Trophoblast cell (in vitro differentiated cells and primary cell): ENCODE data around the gene SH3BP5.

Experiments
- DNase-seq, 2 donors: peaks; one replicate each; pipeline ENCODE4 v3.0.0-alpha.2; 2016
- H2AFZ ChIP-seq: 2 replicates; pipeline ENCODE4 v1.6.1; 2013; ENCODE audit warnings: low read length, moderate library complexity, mild to moderate bottlenecking; ENCODE audit not compliant: insufficient read depth, poor library complexity
- H2AK5ac ChIP-seq: 2 replicates; pipeline ENCODE4 v1.6.1; 2013; ENCODE audit warnings: mild to moderate bottlenecking, low read length
- H2BK120ac ChIP-seq: 2 replicates; pipeline ENCODE4 v1.6.1; 2013; ENCODE audit warnings: low read length, mild to moderate bottlenecking, moderate library complexity; ENCODE audit not compliant: insufficient read depth, poor library complexity
- H2BK12ac ChIP-seq: 2 replicates; pipeline ENCODE4 v1.6.1; 2013; ENCODE audit warnings: mild to moderate bottlenecking, low read length, moderate library complexity
- H2BK5ac ChIP-seq: 2 replicates; pipeline ENCODE4 v1.6.1; 2013; ENCODE audit warnings: low read length, low read depth, moderate library complexity, mild to moderate bottlenecking; ENCODE audit not compliant: poor library complexity
- H3K14ac ChIP-seq: 2 replicates; pipeline ENCODE4 v1.6.1; 2013; ENCODE audit warnings: mild to moderate bottlenecking, low read length
- H3K18ac ChIP-seq: 2 replicates; pipeline ENCODE4 v1.6.1; 2013; ENCODE audit warnings: mild to moderate bottlenecking, low read length
- H3K23ac ChIP-seq: 2 replicates; pipeline ENCODE4 v1.6.1; 2013; ENCODE audit warnings: low read length
- H3K27ac ChIP-seq: 2 replicates; pipeline ENCODE4 v1.5.1; 2013; ENCODE audit warnings: low read depth, mild to moderate bottlenecking, inconsistent platforms, low read length, moderate library complexity
- H3K27me3 ChIP-seq: 2 replicates; pipeline ENCODE4 v1.6.1; 2013; ENCODE audit warnings: inconsistent platforms, mild to moderate bottlenecking, low read length, moderate library complexity; ENCODE audit not compliant: insufficient read depth
- H3K36me3 ChIP-seq, 2 experiments: 1 replicate in 1 of 2; 2 replicates in 1 of 2; pipeline ENCODE4 v1.6.1; 2013; ENCODE audit warnings: low read length in 2 of 2, mild to moderate bottlenecking in 2 of 2, moderate library complexity in 1 of 2; ENCODE audit not compliant: insufficient read depth in 2 of 2, control insufficient read depth in 1 of 2
- H3K4ac ChIP-seq: 2 replicates; pipeline ENCODE4 v1.6.1; 2013; ENCODE audit warnings: low read depth, mild to moderate bottlenecking, low read length, moderate library complexity
- H3K4me1 ChIP-seq, 2 experiments: 1 replicate in 1 of 2; 2 replicates in 1 of 2; pipeline ENCODE4 v1.6.1; 2013; ENCODE audit warnings: low read length in 2 of 2, mild to moderate bottlenecking in 2 of 2, moderate library complexity in 1 of 2; ENCODE audit not compliant: insufficient read depth in 2 of 2, control insufficient read depth in 1 of 2
- H3K4me2 ChIP-seq: 2 replicates; pipeline ENCODE4 v1.6.1; 2013; ENCODE audit warnings: inconsistent platforms, mild to moderate bottlenecking, low read length, moderate library complexity
- H3K4me3 ChIP-seq: 2 replicates; pipeline ENCODE4 v1.5.1; 2013; ENCODE audit warnings: mild to moderate bottlenecking, low read depth, low read length, inconsistent platforms
- H3K79me1 ChIP-seq: one replicate; pipeline ENCODE4 v1.6.1; 2013; ENCODE audit warnings: low read length
- H3K79me2 ChIP-seq: 2 replicates; pipeline ENCODE4 v1.6.1; 2013; ENCODE audit warnings: low read length, mild to moderate bottlenecking; ENCODE audit not compliant: control insufficient read depth, insufficient read depth, poor library complexity
- H3K9ac ChIP-seq: 2 replicates; pipeline ENCODE4 v1.6.1; 2013; ENCODE audit warnings: mild to moderate bottlenecking, low read length
- H3K9me3 ChIP-seq: 2 replicates; pipeline ENCODE4 v1.6.1; 2013; ENCODE audit warnings: low read depth, mild to moderate bottlenecking, control low read depth, inconsistent platforms, low read length; ENCODE audit not compliant: insufficient read depth
- H4K12ac ChIP-seq: 2 replicates; pipeline ENCODE4 v1.6.1; 2013; ENCODE audit warnings: low read depth, mild to moderate bottlenecking, low read length, moderate library complexity
- H4K8ac ChIP-seq: 2 replicates; pipeline ENCODE4 v1.6.1; 2013; ENCODE audit warnings: low read depth, mild to moderate bottlenecking, low read length, moderate library complexity
- H4K91ac ChIP-seq: one replicate; pipeline ENCODE4 v1.6.1; 2013; ENCODE audit warnings: low read depth, mild to moderate bottlenecking, low read length, moderate library complexity
- WGBS: extraction: QIAGEN DNeasy Blood & Tissue Kit; methylation state at CpG from one replicate; pipeline ENCODE4 v1.1.7; 2013; ENCODE audit warnings: missing lambda C conversion rate; ENCODE audit not compliant: insufficient read length, insufficient coverage; ENCODE audit errors: extremely low coverage; 5-methylcytosine and 5-hydroxymethylcytosine counted together

SH3BP5 gene

DNA sequence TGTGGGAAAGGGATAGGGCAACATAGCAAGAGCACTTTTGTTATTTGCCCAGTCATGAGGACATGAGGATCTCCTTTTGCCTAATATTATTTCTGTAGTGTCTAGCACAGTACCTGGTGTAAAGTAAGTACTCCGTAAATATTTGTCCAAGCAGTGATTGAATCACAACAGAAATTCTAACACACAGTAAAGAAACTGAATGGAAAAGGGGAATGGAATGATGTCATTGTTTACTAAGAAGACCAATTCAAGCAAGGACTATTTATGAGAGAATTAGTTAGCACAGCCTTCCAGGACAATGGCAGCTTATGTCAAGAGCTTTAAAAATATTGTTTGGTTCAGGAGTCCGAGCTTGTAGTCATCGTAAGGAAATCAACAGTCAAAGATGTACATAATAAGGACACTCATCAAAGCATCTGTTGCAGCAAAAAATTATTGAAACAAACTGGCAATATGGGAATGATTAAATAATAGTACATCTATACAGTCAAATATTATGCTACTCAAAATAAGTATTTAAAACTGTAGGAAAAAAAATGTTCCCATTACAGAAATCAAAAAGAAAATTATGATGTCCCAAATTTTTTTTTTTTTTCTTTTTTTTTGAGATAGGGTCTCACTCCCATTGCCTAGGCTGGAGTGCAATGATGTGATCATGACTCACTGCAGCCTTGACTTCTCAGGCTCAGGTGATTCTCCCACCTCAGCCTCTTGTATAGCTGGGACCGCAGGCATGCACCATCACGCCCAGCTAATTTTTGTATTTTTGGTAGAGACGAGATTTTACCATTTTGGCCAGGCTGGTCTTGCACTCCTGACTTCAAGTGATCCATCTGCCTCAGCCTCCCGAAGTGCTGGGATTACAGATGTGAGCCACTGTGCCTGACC lies 108.5 kb downstream of the SH3BP5 start:
- Histone ChIP-seq H2BK120ac (no peak overlapping the region), H3K4me2 (no peak overlapping the region), H3K27me3 (no peaks in the 10 kb centered on the region), H3K23ac (no peak overlapping the region), H3K9ac (no peak overlapping the region), H3K36me3 (peaks cover 10 to 22% of the 10 kb centered on the region in 2 experiments), H2AK5ac (no peak overlapping the region), H4K8ac (no peak overlapping the region), H3K4me3 (no peak overlapping the region), H3K9me3 (no peaks in the 10 kb centered on the region), H3K4ac (no peak overlapping the region), H3K4me1 (no peaks in the 10 kb centered on the region), H3K79me1 (no peaks in the 10 kb centered on the region), H4K12ac (no peak overlapping the region), H3K14ac (no peak overlapping the region), H4K91ac (no peak overlapping the region), H2AFZ (no peak overlapping the region), H3K27ac (no peak overlapping the region), H3K79me2 (no peaks in the 10 kb centered on the region), H2BK12ac (no peak overlapping the region), H2BK5ac (no peak overlapping the region), H3K18ac (no peak overlapping the region)
- no peak for DNase-seq
- WGBS, result no CpG with 5 or more reads among the region's 7 CpGs

DNA sequence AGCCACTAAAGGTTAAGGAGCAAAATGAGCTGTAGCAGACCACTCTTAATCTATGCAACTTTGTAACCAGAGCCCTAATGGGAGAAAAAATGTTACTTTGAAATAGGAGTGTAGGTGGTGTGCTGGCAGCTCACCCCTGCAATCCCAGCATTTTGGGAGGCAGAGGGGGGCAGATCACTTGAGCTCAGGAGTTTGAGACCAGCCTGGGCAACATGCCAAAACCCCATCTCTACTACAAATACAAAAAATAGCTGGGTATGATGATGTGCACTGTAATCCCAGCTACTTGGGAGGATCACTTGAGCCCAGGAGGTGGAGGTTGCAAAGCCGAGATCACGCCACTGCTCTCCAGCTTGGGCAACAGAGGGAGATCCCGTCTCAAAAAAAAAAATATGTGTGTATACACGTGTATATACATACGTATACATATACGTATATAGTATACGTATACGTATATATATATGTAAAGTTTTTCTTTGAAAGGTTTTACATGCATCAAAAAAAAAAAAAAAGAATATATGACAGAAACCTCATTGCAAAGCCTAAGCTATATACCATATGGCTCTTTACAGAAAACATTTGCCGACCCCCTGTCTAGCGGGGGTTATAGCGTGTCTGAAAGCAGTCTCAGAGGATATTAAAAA lies 110.7 kb downstream of the SH3BP5 start:
- Histone ChIP-seq H2AFZ (no peak overlapping the region), H3K27ac (no peak overlapping the region), H2BK120ac (no peak overlapping the region), H3K79me1 (no peaks in the 10 kb centered on the region), H3K23ac (no peak overlapping the region), H3K4me1 (no peaks in the 10 kb centered on the region), H2BK12ac (no peak overlapping the region), H3K79me2 (no peaks in the 10 kb centered on the region), H3K27me3 (no peaks in the 10 kb centered on the region), H3K4me2 (no peak overlapping the region), H3K14ac (no peak overlapping the region), H2BK5ac (no peak overlapping the region), H3K36me3 (peaks cover 12 to 23% of the 10 kb centered on the region in 2 experiments), H3K4me3 (no peak overlapping the region), H3K9ac (no peak overlapping the region), H2AK5ac (no peak overlapping the region), H4K91ac (no peak overlapping the region), H4K12ac (no peak overlapping the region), H3K9me3 (no peaks in the 10 kb centered on the region), H3K4ac (no peak overlapping the region), H3K18ac (no peak overlapping the region), H4K8ac (no peak overlapping the region)
- DNase-seq, result no peak
- WGBS, result no CpG with 5 or more reads among the region's 11 CpGs

DNA sequence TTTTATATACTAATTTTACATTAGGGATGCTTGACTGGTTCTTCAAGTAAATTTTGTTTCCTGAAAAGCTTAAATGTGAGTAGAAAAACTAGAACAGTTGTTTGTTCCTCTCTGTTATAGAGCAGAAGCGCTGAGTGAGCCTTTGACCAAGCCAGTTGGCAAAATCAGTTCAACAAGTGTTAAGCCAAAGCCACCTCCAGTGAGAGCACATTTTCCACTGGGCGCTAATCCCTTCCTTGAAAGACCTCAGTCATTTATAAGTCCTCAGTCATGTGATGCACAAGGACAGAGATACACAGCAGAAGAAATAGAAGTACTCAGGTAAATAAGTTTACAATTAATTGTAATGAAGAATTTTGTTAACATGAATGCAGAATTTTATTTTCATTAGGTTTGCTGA lies 111.7 kb downstream of the SH3BP5 start:
- Histone ChIP-seq H3K4me2 (no peak overlapping the region), H3K27me3 (no peaks in the 10 kb centered on the region), H3K4me1 (no peaks in the 10 kb centered on the region), H4K8ac (no peak overlapping the region), H3K14ac (no peak overlapping the region), H3K4ac (no peak overlapping the region), H3K23ac (no peak overlapping the region), H2BK5ac (no peak overlapping the region), H3K79me2 (no peaks in the 10 kb centered on the region), H3K36me3 (peaks cover 12 to 24% of the 10 kb centered on the region in 2 experiments), H3K4me3 (no peak overlapping the region), H3K9ac (no peak overlapping the region), H2BK12ac (no peak overlapping the region), H4K91ac (no peak overlapping the region), H2AFZ (no peak overlapping the region), H2BK120ac (no peak overlapping the region), H2AK5ac (no peak overlapping the region), H4K12ac (no peak overlapping the region), H3K79me1 (no peaks in the 10 kb centered on the region), H3K27ac (no peak overlapping the region), H3K9me3 (no peaks in the 10 kb centered on the region), H3K18ac (no peak overlapping the region)
- no peak for DNase-seq
- WGBS, result no CpG with 5 or more reads among the region's 2 CpGs

DNA sequence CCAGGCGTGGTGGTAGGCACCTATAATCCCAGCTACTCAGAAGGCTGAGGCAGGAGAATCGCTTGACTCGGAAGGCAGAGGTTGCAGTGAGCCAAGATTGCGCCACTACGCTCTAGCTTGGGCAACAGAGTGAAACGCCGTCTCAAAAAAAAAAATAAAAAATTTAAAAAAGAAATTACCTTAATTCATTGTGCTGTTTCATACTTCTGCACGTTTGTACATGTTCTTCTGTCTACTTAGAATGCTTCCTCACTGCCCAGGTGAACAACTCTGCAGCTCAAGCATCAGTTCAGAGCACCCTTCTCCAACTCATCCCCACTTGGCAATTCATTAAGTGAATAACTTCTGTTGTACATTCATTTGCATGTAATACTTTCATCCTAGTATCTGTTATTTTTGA lies 112.3 kb downstream of the SH3BP5 start:
- H2BK120ac ChIP-seq, result no peak overlapping the region
- no peaks in the 10 kb centered on the region for H3K79me1 ChIP-seq
- H3K27me3 ChIP-seq, result no peaks in the 10 kb centered on the region
- no peak overlapping the region for H3K14ac ChIP-seq
- H3K23ac ChIP-seq, result no peak overlapping the region
- H2BK12ac ChIP-seq, result no peak overlapping the region
- H4K12ac ChIP-seq, result no peak overlapping the region
- no peaks in the 10 kb centered on the region for H3K79me2 ChIP-seq
- H4K91ac ChIP-seq, result no peak overlapping the region
- H3K27ac ChIP-seq, result no peak overlapping the region
- no peak for DNase-seq
- H3K4me1 ChIP-seq, result no peaks in the 10 kb centered on the region
- H2AK5ac ChIP-seq, result no peak overlapping the region
- H3K18ac ChIP-seq, result no peak overlapping the region
- no peak overlapping the region for H4K8ac ChIP-seq
- peaks cover 12 to 25% of the 10 kb centered on the region in 2 experiments for H3K36me3 ChIP-seq
- H3K4me3 ChIP-seq, result no peak overlapping the region
- H3K4me2 ChIP-seq, result no peak overlapping the region
- H3K9me3 ChIP-seq, result no peaks in the 10 kb centered on the region
- no peak overlapping the region for H3K9ac ChIP-seq
- no CpG with 5 or more reads among the region's 8 CpGs for WGBS
- H3K4ac ChIP-seq, result no peak overlapping the region
- H2AFZ ChIP-seq, result no peak overlapping the region
- no peak overlapping the region for H2BK5ac ChIP-seq
